Ovary (tissue), 3 donors: ENCODE measurements around the gene TNKS1BP1.

Source experiments
- POLR2A ChIP-seq: fragments of 450-650 bp; IDR thresholded peaks from one replicate; pipeline ENCODE4 v1.6.1; 2017; ENCODE audit warnings: antibody characterized with exemption, mild to moderate bottlenecking, moderate library complexity
- TF ChIP-seq, protein P1 (sequence below), 3 donors: fragments of 450-650 bp in 2 of 3; fragments of 200-600 bp in 1 of 3; IDR thresholded peaks; one replicate each; pipeline versions ENCODE4 v1.5.1 to v1.8.0; 2016 to 2022; ENCODE audit warnings: antibody characterized with exemption in 3 of 3, mild to moderate bottlenecking in 1 of 3
- donor health status: DM: no; HTN: no; CAD: no.

DNA sequence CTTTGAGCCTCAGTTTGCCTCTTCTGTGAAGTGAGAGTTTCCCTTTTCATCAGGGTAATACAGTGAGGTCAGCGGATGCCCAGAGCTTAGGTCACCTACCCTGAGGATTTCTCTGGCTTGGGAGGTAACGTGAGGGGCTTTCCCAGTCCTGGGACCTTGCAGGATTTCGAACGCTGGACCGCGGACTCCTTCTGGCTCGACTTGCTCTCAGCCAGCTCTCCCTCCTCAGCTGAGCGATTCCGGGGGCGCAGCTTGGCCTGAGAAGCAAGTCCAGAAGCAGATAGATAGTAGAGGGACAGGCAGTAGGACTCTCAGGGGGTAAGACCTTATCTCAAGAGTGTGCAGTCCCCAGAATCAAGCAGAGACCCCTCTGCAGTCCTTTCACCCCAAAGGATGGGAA is 24.0 kb downstream of the TNKS1BP1 start:
- TF ChIP-seq, protein P1, sequence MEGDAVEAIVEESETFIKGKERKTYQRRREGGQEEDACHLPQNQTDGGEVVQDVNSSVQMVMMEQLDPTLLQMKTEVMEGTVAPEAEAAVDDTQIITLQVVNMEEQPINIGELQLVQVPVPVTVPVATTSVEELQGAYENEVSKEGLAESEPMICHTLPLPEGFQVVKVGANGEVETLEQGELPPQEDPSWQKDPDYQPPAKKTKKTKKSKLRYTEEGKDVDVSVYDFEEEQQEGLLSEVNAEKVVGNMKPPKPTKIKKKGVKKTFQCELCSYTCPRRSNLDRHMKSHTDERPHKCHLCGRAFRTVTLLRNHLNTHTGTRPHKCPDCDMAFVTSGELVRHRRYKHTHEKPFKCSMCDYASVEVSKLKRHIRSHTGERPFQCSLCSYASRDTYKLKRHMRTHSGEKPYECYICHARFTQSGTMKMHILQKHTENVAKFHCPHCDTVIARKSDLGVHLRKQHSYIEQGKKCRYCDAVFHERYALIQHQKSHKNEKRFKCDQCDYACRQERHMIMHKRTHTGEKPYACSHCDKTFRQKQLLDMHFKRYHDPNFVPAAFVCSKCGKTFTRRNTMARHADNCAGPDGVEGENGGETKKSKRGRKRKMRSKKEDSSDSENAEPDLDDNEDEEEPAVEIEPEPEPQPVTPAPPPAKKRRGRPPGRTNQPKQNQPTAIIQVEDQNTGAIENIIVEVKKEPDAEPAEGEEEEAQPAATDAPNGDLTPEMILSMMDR (IDR thresholded peaks at IDR 0.05) = no peak
- TF ChIP-seq POLR2A = no peak
